HepG2 (cell line): Measurements from ENCODE around the gene RUNX2. TPM values are rescaled to one million over a fixed set of nuclear protein-coding genes. Genes with fewer than 3 reads are reported as not detected.

Experiments
- ATAC-seq: fragments of 200-7000 bp; cut with Tn5 transposase; 3 replicates; pipeline ENCODE4 v1.9.1; 2020; ENCODE audit warnings: mild to moderate bottlenecking, moderate library complexity
- BruUV-seq: library from RNA; stranded (reverse); fragments of 400-500 nt; replicated peaks from 2 replicates; lab custom pipeline; 2021; lab: Mats Ljungman, UMichigan
- CTCF ChIA-PET: fragments of 300-600 bp; formaldehyde crosslinking; extraction: SDS; loops from one replicate; lab custom pipeline; 2021; ENCODE audit warnings: low total read pairs, inconsistent platforms, low intra/inter-chr PET ratio; lab: Yijun Ruan, JAX
- POLR2A ChIA-PET: fragments of 350-600 bp; sonication (Branson Sonifier 250); formaldehyde crosslinking; loops from one replicate; lab custom pipeline; 2020; ENCODE audit warnings: antibody characterized with exemption, inconsistent platforms; lab: Yijun Ruan, JAX
- DNase-seq: peaks from one replicate; pipeline ENCODE4 v3.0.0-alpha.2; 2015; ENCODE audit warnings: low spot score
- FAIRE-seq: peaks from 3 replicates; lab custom pipeline; 2011; peaks lifted over from hg19 to GRCh38; lab: Jason Lieb, UNC
- H2AFZ ChIP-seq: one replicate; pipeline ENCODE4 v1.6.1; 2011; ENCODE audit warnings: low read length, inconsistent platforms
- H3K27ac ChIP-seq: fragments of 300-600 bp; 3 replicates; pipeline ENCODE4 v1.8.0; 2011; ENCODE audit warnings: mixed run types, mild to moderate bottlenecking, mixed read lengths, low read length, inconsistent platforms; ENCODE audit not compliant: insufficient read depth; ENCODE audit errors: extremely low read length
- H3K27me3 ChIP-seq, 2 experiments: fragments of 200-600 bp in 1 of 2; 2 replicates in 1 of 2; 3 replicates in 1 of 2; pipeline versions ENCODE4 v1.6.0 to v1.8.0; 2011; ENCODE audit warnings: low read length in 2 of 2, mild to moderate bottlenecking in 2 of 2, moderate library complexity in 2 of 2, inconsistent platforms in 1 of 2; ENCODE audit not compliant: insufficient read depth in 2 of 2, control insufficient read depth in 1 of 2
- H3K36me3 ChIP-seq, 2 experiments: fragments of 200-600 bp in 1 of 2; replicated peaks in 1 of 2; 2 replicates in 1 of 2; 3 replicates in 1 of 2; pipeline versions ENCODE4 v1.5.1 to v1.8.0; 2011; ENCODE audit warnings: low read length in 2 of 2, inconsistent platforms in 1 of 2; ENCODE audit not compliant: insufficient read depth in 2 of 2, control insufficient read depth in 1 of 2
- H3K4me1 ChIP-seq: 2 replicates; pipeline ENCODE4 v1.5.1; 2012; ENCODE audit warnings: low read length, inconsistent platforms; ENCODE audit not compliant: insufficient read depth
- H3K4me2 ChIP-seq: 2 replicates; pipeline ENCODE4 v1.6.0; 2011; ENCODE audit warnings: low read depth, low read length, inconsistent platforms
- H3K4me3 ChIP-seq, 3 experiments: fragments of 200-600 bp in 1 of 3; sonication (generic), shearing (Covaris generic) in 1 of 3; replicated peaks in 1 of 3; 2 replicates each; pipeline ENCODE4 v1.5.1; 2011 to 2016; ENCODE audit warnings: low read length in 3 of 3, inconsistent platforms in 2 of 3, low read depth in 2 of 3, mild to moderate bottlenecking in 2 of 3, control low read depth in 1 of 3, mixed read lengths in 1 of 3; ENCODE audit not compliant: insufficient read depth in 1 of 3
- H3K79me2 ChIP-seq: one replicate; pipeline ENCODE4 v1.6.1; 2011; ENCODE audit warnings: low read length, inconsistent platforms; ENCODE audit not compliant: insufficient read depth
- H3K9ac ChIP-seq: 2 replicates; pipeline ENCODE4 v1.6.0; 2011; ENCODE audit warnings: mild to moderate bottlenecking, low read depth, low read length, inconsistent platforms; ENCODE audit not compliant: insufficient read depth
- H3K9me3 ChIP-seq: 2 replicates; pipeline ENCODE4 v1.5.1; 2012; ENCODE audit warnings: mild to moderate bottlenecking, low read length
- H4K20me1 ChIP-seq: 2 replicates; pipeline ENCODE4 v1.6.0; 2011; ENCODE audit warnings: inconsistent platforms, mild to moderate bottlenecking, low read length, moderate library complexity; ENCODE audit not compliant: insufficient read depth
- GATA4 ChIP-seq: sonication (generic); IDR thresholded peaks from 2 replicates; pipeline ENCODE4 v1.6.1; 2016; ENCODE audit warnings: antibody characterized with exemption, low read depth, borderline replicate concordance
- KAT2B ChIP-seq: fragments of 150-350 bp; IDR thresholded peaks from 2 replicates; pipeline ENCODE4 v1.6.1; 2014; ENCODE audit warnings: low read depth, low read length, borderline replicate concordance
- KMT2A ChIP-seq: sonication (generic); formaldehyde crosslinking; IDR thresholded peaks from 2 replicates; pipeline ENCODE4 v1.4.0; 2020; ENCODE audit warnings: missing genetic modification reagents
- SIX4 ChIP-seq: sonication (generic); formaldehyde crosslinking; IDR thresholded peaks from 2 replicates; pipeline ENCODE4 v1.4.0; 2020; ENCODE audit warnings: missing genetic modification reagents
- ZNF407 ChIP-seq: sonication (generic); formaldehyde crosslinking; IDR thresholded peaks from one replicate; pipeline ENCODE4 v1.5.1; 2020; ENCODE audit warnings: mild to moderate bottlenecking, missing genetic modification reagents; ENCODE audit errors: not compliant biosample characterization
- ZNF430 ChIP-seq: sonication (generic); formaldehyde crosslinking; IDR thresholded peaks from 2 replicates; pipeline ENCODE4 v1.9.0; 2021; ENCODE audit warnings: mild to moderate bottlenecking, missing genetic modification reagents
- ZNF674 ChIP-seq: sonication (generic); formaldehyde crosslinking; IDR thresholded peaks from 2 replicates; pipeline ENCODE4 v1.5.0; 2020; ENCODE audit warnings: low read depth, mild to moderate bottlenecking, missing genetic modification reagents
- WGBS: methylation state at CpG from one replicate; pipeline ENCODE4 v1.1.6; 2017; ENCODE audit warnings: low lambda C conversion rate; 5-methylcytosine and 5-hydroxymethylcytosine counted together
- in situ Hi-C: cut with HindIII; loops from 2 replicates; pipeline ENCODE4 v1.10.0; 2017; ENCODE audit warnings: low pct_unique_long_range_greater_than_20kb; ENCODE audit not compliant: extremely low pct_ligation_motif_present
- intact Hi-C: fragments of 100-400 bp; cut with micrococcal nuclease; formaldehyde crosslinking; loops from one replicate; pipeline ENCODE4 v1.10.0; 2022; ENCODE audit not compliant: unreplicated experiment
- polyA plus RNA-seq, 8 experiments: library from polyadenylated mRNA; depleted of rRNA in 3 of 8; stranded (reverse) in 7 of 8; unstranded in 1 of 8; fragments of >200 nt; fragmentation: Illumina TruSeq in 4 of 8; extraction: Trizol in 4 of 8; gene quantifications; 2 replicates each; pipeline versions ENCODE4 v1.2.1 to v1.2.3, GENCODE V29; 2011 to 2016; ENCODE audit warnings: low read depth in 4 of 8, missing spikeins in 1 of 8, mixed read lengths in 1 of 8; ENCODE audit not compliant: insufficient read depth in 1 of 8
- total RNA-seq, 5 experiments: library from RNA; depleted of rRNA; stranded (reverse); fragments of >200 nt; fragmentation: Illumina TruSeq; extraction: Trizol; gene quantifications; 2 replicates each; pipeline ENCODE4 v1.2.3, GENCODE V29; 2016; ENCODE audit warnings: low read depth in 1 of 5
- TF ChIP-seq, protein P1 (sequence below): sonication (generic); formaldehyde crosslinking; IDR thresholded peaks from 2 replicates; pipeline ENCODE4 v1.5.0; 2020; ENCODE audit warnings: mild to moderate bottlenecking, missing genetic modification reagents
- TF ChIP-seq, protein P2 (sequence below): IDR thresholded peaks from 2 replicates; pipeline ENCODE4 v1.6.1; 2016; ENCODE audit warnings: low read depth, borderline replicate concordance
- TF ChIP-seq, protein P3 (sequence below): sonication (generic); formaldehyde crosslinking; IDR thresholded peaks from 2 replicates; pipeline ENCODE4 v1.8.1; 2022; ENCODE audit warnings: mild to moderate bottlenecking, missing genetic modification reagents

Gene RUNX2
- total and polyA plus RNA-seq, 2 of the 13 experiments (the other 11 are each of a cell fraction or from before 2014, with no cell fraction given): not detected

DNA sequence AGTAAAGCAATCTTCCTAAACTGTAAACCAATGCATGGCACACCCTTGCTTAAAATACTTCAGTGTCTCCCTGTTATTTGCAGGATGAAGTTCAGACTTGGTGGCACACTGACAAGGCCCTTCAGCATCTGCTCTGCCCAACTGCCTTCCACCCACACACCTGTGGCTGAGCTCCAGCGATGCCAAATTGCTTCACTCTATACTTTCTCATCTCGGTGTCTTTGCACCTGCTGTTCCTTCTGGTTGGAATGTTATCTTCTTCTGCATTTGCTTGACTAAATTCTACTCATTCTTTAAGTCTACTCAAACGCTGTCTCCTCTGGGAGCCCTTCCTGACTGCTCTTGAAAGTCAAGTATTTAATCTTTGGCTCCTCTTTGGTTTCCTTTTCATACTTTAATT lies 149.7 kb downstream of the RUNX2 start:
- Histone ChIP-seq H2AFZ (no peak overlapping the region), H3K4me2 (no peak overlapping the region), H3K4me3 (no peak overlapping the region), H3K9ac (no peak overlapping the region), H3K4me1 (no peaks in the 10 kb centered on the region), H3K27ac (no peak overlapping the region), H4K20me1 (no peaks in the 10 kb centered on the region), H3K9me3 (no peaks in the 10 kb centered on the region), H3K36me3 (no peaks in the 10 kb centered on the region), H3K79me2 (no peaks in the 10 kb centered on the region), H3K27me3 (peaks cover 0 to 3% of the 10 kb centered on the region in 2 experiments; a peak in 1 of 5 replicates)
- ChIA-PET POLR2A (no interaction called here), CTCF (no interaction called here)
- in situ Hi-C loops (no loop called here), intact Hi-C loops (no loop called here)
- no peak for ATAC-seq
- no peak for DNase-seq
- no TSS peak for BruUV-seq
- 4% methylated on average over 3 of the region's 3 CpGs for WGBS
- FAIRE-seq: no peak
- TF ChIP-seq, protein P1, sequence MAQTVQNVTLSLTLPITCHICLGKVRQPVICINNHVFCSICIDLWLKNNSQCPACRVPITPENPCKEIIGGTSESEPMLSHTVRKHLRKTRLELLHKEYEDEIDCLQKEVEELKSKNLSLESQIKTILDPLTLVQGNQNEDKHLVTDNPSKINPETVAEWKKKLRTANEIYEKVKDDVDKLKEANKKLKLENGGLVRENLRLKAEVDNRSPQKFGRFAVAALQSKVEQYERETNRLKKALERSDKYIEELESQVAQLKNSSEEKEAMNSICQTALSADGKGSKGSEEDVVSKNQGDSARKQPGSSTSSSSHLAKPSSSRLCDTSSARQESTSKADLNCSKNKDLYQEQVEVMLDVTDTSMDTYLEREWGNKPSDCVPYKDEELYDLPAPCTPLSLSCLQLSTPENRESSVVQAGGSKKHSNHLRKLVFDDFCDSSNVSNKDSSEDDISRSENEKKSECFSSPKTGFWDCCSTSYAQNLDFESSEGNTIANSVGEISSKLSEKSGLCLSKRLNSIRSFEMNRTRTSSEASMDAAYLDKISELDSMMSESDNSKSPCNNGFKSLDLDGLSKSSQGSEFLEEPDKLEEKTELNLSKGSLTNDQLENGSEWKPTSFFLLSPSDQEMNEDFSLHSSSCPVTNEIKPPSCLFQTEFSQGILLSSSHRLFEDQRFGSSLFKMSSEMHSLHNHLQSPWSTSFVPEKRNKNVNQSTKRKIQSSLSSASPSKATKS (CRISPR knock-in tag): no peak
- TF ChIP-seq ZNF430 (CRISPR knock-in tag) (no peak), SIX4 (CRISPR knock-in tag) (no peak), KMT2A (CRISPR knock-in tag) (no peak), ZNF674 (CRISPR knock-in tag) (no peak), ZNF407 (CRISPR knock-in tag) (no peak), KAT2B (no peak), GATA4 (no peak)
- TF ChIP-seq, protein P2, sequence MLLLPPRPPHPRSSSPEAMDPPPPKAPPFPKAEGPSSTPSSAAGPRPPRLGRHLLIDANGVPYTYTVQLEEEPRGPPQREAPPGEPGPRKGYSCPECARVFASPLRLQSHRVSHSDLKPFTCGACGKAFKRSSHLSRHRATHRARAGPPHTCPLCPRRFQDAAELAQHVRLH (CRISPR knock-in tag): no peak
- TF ChIP-seq, protein P3, sequence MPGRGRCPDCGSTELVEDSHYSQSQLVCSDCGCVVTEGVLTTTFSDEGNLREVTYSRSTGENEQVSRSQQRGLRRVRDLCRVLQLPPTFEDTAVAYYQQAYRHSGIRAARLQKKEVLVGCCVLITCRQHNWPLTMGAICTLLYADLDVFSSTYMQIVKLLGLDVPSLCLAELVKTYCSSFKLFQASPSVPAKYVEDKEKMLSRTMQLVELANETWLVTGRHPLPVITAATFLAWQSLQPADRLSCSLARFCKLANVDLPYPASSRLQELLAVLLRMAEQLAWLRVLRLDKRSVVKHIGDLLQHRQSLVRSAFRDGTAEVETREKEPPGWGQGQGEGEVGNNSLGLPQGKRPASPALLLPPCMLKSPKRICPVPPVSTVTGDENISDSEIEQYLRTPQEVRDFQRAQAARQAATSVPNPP: no peak
